Lower leg skin (tissue), 3 donors: ENCODE data around the gene CBX2.

Experiments used
- CTCF ChIP-seq, 3 donors: fragments of 450-650 bp; IDR thresholded peaks; one replicate each; pipeline ENCODE4 v1.5.1; 2016; ENCODE audit warnings: antibody characterized with exemption in 3 of 3, mild to moderate bottlenecking in 3 of 3, moderate library complexity in 2 of 3
- POLR2A ChIP-seq, 2 donors: fragments of 450-650 bp; IDR thresholded peaks; one replicate each; pipeline ENCODE4 v1.6.1; 2016 to 2017; ENCODE audit warnings: antibody characterized with exemption in 2 of 2, mild to moderate bottlenecking in 1 of 2, moderate library complexity in 1 of 2

GRCh38 chr17:79749958-79750357 is 28.0 kb upstream of the CBX2 start:
- TF ChIP-seq CTCF (IDR thresholded peaks at IDR 0.05), result no peak
- no peak for TF ChIP-seq POLR2A (IDR thresholded peaks at IDR 0.05)
